NCI-H128 (cell line): ENCODE data around the gene RSL1D1.

ENCODE experiments used
- DNase-seq: peaks from one replicate; lab custom pipeline; 2025; ENCODE audit not compliant: unreplicated experiment; lab: John Stamatoyannopoulos, UW

The RSL1D1 gene

DNA sequence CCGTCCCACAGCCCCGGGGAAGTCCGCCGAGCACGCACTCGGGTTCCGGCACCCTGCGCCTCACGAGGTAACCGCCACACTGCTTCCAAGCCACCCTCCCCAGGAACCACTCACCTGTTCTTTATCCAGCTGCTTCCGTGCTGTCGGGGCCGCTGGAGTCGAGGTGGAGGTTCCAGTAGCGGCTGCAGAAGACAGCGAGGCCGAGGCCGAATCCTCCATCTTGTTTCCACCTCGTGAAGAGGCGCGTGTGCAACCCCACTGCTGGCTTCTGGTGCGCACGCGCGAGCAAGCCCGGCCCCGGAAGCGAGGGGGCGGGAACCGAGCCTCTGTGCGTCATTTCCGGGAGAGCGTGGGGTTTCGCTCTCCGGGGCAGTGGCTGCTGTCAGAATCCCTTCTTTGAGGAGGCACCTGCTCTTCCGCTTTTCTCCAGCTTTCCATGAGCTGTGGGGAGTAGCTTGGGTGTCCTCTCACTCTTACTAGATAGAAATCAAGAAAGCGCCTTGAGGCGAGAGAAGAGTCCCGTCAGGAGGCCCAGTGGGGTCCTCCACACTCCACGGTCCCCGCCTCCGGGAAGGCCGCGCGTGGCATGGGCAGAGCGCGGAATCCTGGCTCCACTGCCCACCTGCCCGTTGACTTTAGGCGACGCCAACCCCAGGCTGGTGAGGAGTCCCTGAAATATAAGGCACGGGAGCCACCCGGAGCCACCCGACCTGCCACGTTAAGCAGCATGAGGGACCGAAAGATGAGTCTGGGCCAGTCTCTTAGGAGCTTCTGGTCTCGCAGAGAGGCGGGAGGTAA lies at the start of gene RSL1D1:
Gene RSL1D1, minus strand, starts transcription at position 249 of the 798 bp plus-strand sequence. Its CDS starts 30 bp downstream, at position 219.
- peak; percentile 59 for DNase-seq

- no peak for DNase-seq
Measured at GRCh38 chr16:11901091-11901490, 49.7 kb upstream of the RSL1D1 start.

GRCh38 chr16:11896486-11897176 lies 45.3 kb upstream of the RSL1D1 start:
- no peak for DNase-seq

- DNase-seq, result no peak
Measured at GRCh38 chr16:11893571-11893970, 42.2 kb upstream of the RSL1D1 start.

DNA sequence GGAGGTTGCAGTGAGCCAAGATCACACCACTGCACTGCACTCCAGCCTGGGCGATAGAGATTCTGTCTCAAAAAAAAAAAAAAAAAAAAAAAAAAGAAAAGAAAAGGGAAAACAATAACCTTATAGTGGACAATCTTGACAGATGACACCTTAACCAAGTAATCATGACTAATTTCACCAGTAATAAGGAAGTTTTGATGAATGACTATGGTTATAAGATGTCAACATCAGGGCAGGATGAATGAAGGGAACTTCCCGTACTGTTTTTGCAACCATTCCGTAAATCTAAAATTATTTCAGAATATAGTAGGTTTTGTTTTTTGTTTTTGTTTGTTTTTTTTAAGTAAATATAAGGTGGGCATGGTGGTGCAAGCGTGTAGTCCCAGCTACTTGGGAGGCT lies 41.4 kb upstream of the RSL1D1 start:
- no peak for DNase-seq

DNA sequence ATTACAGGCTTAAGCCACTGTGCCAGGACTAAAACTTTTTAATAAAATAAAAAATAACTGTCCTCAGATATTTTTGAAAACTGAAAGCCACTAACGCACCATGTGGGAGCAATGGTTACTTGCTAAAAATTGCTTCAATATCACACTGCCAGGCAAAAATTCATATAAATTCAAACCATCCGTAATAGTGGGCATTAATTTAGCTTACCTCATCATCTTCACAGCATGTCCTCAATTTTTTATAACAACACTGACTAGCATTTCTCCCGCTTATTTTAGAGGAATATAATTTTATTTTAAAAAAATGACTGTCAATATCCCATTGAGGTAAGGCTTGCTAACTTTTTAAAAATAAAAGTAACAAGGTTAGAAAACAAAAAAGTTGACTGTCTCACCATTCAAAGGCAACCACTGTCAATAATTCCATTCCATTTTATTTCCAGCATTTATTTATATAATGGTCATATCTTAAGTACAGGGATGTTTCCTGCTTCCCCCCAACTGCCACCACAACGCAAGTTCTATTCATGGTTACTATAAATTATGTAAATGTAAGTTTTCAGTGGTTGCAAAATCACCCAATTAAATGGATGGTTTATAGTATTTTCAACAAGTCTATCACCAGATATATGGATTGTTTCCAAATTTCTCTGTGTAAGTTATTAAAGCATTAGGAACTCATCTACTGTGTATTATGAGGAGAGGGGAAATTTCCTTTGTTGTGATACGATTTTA lies 39.1 kb upstream of the RSL1D1 start:
- no peak for DNase-seq

- no peak for DNase-seq
Measured at GRCh38 chr16:11886881-11887280, 35.5 kb upstream of the RSL1D1 start.

- no peak for DNase-seq
Measured at GRCh38 chr16:11884035-11884434, 32.7 kb upstream of the RSL1D1 start.

GRCh38 chr16:11880007-11880406 lies 28.7 kb upstream of the RSL1D1 start:
- DNase-seq, result no peak

DNA sequence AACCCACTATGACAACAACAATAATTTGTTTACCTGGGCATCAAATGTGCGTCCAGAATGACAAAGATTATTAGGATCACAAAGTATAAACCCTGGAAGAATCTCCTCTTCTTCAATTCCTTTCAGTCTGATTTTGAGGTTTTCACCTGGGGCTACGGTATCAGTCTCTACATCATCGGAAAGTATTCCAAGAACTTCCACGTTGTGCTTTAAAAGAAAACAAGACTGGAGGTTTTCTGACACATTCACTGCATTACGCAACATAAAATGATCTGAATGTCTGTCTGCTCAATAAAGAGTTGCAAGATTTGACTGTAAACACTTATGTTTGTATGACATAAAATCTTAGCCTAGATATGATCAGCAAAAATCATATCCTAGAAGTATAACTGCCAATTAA lies 26.0 kb upstream of the RSL1D1 start:
- no peak for DNase-seq

DNA sequence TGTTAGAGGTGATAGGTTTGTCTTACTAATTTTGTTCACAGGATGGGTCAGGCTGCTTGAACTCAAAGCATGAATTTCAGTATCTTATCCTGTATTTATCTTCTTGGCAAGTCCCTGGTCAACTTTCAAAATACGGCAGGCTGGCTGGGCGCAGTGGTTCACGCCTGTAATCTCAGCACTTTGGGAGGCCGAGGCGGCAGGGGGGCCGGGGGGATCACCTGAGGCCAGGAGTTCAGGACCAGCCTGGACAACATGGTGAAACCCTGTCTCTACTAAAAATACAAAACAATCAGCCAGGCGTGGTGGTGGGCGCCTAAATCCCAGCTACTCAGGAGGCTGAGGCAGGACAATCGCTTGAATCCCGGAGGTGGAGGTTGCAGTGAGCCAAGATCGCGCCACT lies 25.0 kb upstream of the RSL1D1 start:
- DNase-seq, result no peak

- no peak for DNase-seq
Measured at GRCh38 chr16:11875721-11876120, 24.4 kb upstream of the RSL1D1 start.

DNA sequence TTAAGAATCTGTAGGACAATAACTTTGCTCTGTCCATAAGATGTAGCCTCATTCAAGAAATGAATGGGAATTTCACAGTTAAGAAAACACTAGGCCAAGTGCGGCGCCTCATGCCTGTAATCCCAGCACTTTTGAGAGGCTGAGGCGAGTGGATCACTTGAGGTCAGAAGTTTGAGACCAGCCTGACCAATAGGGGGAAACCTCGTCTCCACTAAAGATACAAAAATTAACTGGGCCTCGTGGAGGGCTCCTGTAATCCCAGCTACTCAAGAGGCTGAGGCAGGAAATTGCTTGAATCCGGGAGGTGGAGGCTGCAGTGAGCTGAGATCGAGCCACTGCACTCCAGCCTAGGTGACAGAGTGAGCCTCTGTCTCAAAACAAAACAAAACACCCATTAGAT lies 19.9 kb upstream of the RSL1D1 start:
- no peak for DNase-seq

GRCh38 chr16:11870399-11870798 lies 19.1 kb upstream of the RSL1D1 start:
- no peak for DNase-seq

DNA sequence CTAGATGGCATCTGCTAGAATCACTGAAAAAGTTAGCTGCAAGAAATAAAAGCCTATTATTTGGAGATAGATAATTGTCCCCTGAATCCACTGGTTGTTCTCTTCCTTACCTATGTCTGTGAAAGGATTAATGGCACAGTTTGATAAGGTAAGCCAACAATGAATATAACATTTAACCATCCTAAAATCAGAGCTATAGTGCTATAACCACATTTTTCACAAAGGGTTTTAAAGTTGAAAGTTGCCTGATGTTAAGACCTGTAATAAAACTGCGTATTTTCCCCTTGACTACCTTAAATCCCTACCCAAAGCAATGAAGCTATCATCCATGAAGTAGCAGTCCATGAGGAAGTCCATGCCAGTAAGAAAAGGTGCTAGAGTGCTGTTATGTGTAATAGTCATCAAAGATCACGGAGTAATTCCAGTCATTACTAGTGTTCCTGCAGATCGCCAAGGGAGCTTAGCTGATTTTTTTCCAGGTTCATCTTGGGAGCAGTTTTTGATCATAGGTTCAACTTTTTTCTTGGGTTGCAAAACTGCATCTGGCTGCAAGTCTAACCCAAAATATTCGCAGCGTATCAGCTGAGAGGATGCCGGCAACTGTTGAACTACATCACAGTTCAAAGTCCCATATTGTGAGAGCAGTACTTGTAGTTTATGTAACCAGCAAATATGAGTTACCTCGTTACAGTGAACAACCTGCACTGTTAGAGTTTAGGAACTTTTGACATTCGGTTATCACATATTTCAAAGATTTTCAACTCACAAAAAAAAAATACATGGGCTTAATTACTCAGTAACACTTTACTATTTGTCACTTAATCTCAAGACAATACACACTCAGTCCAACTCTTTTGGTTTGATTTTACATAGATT lies 18.2 kb upstream of the RSL1D1 start:
- DNase-seq, result no peak

DNA sequence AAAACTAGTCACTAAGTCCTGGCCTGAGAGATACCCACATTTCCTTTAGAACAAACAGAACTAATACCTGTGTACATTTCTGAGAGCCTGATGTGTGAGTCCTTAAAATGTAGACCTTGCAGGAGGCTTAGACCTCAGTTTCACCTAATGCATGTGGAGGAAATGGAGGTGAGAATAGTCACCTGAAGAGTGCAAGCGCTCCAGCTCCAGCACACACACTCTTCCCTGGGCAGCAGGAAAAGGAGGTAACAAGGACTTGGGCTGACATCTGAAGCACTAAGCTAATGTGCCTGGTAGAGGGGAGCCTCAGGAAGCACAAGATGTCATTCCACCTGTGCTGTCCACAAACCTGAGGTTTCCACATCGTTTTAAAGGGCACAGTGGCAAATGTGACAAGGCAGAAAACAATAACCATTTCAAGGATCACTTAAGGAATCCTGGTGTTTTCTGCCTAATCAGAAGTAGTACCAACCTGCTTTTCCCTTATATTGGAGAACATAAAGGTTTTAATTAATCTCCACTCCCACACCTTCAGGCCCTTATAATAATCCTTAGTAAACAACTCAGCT lies 17.2 kb upstream of the RSL1D1 start:
- DNase-seq, result no peak

DNA sequence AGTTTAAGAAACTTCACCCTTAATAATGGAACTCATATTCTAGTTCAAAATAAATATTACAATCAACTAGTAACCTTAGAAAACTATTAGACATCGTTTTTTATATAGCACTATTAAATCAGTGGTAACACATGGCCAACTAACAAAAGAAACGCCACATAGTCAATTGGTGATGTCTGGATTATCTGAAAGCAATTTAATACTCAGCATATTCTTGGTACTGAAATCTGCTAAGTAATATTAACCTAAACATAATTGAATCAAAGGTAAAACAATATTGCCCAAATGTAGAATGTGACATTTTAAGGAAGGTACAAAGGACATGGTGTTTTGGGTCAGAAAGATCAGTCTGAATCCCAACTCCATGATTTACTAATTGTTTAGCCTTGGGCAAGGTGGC lies 11.1 kb upstream of the RSL1D1 start:
- DNase-seq, result no peak

GRCh38 chr16:11857161-11857560 lies 5.8 kb upstream of the RSL1D1 start:
- DNase-seq, result no peak

- no peak for DNase-seq
Measured at GRCh38 chr16:11852092-11852809, 909 bp upstream of the RSL1D1 start.

DNA sequence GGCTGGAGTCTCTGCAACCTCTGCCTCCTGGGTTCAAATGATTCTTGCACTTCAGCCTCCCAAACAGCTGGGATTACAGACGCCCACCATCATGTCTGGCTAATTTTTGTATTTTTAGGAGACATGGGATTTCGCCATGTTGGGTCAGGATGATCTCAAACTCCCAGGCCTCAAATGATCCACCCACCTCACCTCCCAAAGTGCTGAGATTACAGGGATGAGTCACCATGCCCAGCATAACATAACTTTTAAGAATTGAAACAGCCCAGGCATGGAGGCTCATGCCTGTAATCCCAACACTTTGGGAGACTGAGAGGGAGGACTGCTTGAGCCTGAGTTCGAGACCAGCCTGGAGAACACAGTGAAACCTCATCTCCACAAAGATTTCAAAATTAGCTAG lies 2.5 kb downstream of the RSL1D1 start:
- DNase-seq, result no peak
